Endothelial cell of coronary artery (primary cell): ENCODE data around the gene RXRB. TPM values are rescaled to one million over a fixed set of nuclear protein-coding genes. Genes with fewer than 3 reads are reported as not detected.

ENCODE experiments used
- total RNA-seq: library from RNA; depleted of rRNA; stranded (reverse); fragments of >200 nt; gene quantifications from 2 replicates; pipeline ENCODE4 v1.2.3, GENCODE V29; 2014

RXRB gene
- total RNA-seq: 18.3 and 20.6 TPM in 2 replicates

GRCh38 chr6:33200219-33201146, at the start of gene RXRB, which contains the start of gene SLC39A7:
Gene RXRB (minus strand): TSS chr6:33200665. CDS start chr6:33200476, 189 bp downstream.
Gene SLC39A7 (plus strand): TSS chr6:33200867. CDS start chr6:33201246, 379 bp downstream.

GRCh38 chr6:33208091-33208967, 7.9 kb upstream of the RXRB start, which contains the start of gene RING1:
Gene RING1 (plus strand): TSS chr6:33208500. CDS start chr6:33208823, 323 bp downstream.

GRCh38 chr6:33204415-33205190, 4.1 kb upstream of the RXRB start, which contains the start of gene HSD17B8:
Gene HSD17B8 (plus strand): TSS chr6:33204655. CDS start chr6:33204669, 14 bp downstream.

GRCh38 chr6:33192105-33192646, 8.3 kb downstream of the RXRB start, which contains the start of gene COL11A2:
Gene COL11A2 (minus strand): TSS chr6:33192467. CDS start chr6:33192240, 227 bp downstream.

Other genes with a start within 250 kb of the RXRB start
- gene HLA-DMA, start 247.6 kb downstream of the RXRB start, total RNA-seq: 0.27 and 0.75 TPM in 2 replicates
- gene BRD2, start 232.1 kb downstream of the RXRB start, total RNA-seq: 48.0 and 63.6 TPM in 2 replicates
- under 0.01 TPM in 1 of 2 replicates, not detected in the other for gene HLA-DOA, start 191.1 kb downstream of the RXRB start, total RNA-seq
- gene HLA-DPA1, start 127.0 kb downstream of the RXRB start, total RNA-seq: 1.9 and 3.5 TPM in 2 replicates
- gene HLA-DPB1, start 124.7 kb downstream of the RXRB start, total RNA-seq: 6.3 and 9.2 TPM in 2 replicates
- 0.09 and 0.19 TPM in 2 replicates for gene COL11A2, start 8.2 kb downstream of the RXRB start, total RNA-seq
- 108 and 126 TPM in 2 replicates for gene SLC39A7, start 202 bp upstream of the RXRB start, total RNA-seq
- 3.6 and 4.7 TPM in 2 replicates for gene HSD17B8, start 4.0 kb upstream of the RXRB start, total RNA-seq
- gene RING1, start 7.8 kb upstream of the RXRB start, total RNA-seq: 17.6 and 23.9 TPM in 2 replicates
- gene VPS52, start 71.2 kb upstream of the RXRB start, total RNA-seq: 30.0 and 35.5 TPM in 2 replicates
- gene RPS18, start 71.4 kb upstream of the RXRB start, total RNA-seq: 6,632 and 6,752 TPM in 2 replicates
- gene B3GALT4, start 76.5 kb upstream of the RXRB start, total RNA-seq: 2.1 and 3.3 TPM in 2 replicates
- 89.8 and 104 TPM in 2 replicates for gene WDR46, start 88.6 kb upstream of the RXRB start, total RNA-seq
- 47.1 and 52.0 TPM in 2 replicates for gene PFDN6, start 88.9 kb upstream of the RXRB start, total RNA-seq
- 34.2 and 41.3 TPM in 2 replicates for gene RGL2, start 98.3 kb upstream of the RXRB start, total RNA-seq
- 33.2 and 55.3 TPM in 2 replicates for gene TAPBP, start 113.4 kb upstream of the RXRB start, total RNA-seq
- 11.2 and 18.4 TPM in 2 replicates for gene ZBTB22, start 117.1 kb upstream of the RXRB start, total RNA-seq
- 54.9 and 68.0 TPM in 2 replicates for gene DAXX, start 122.3 kb upstream of the RXRB start, total RNA-seq
- gene KIFC1, start 191.2 kb upstream of the RXRB start, total RNA-seq: 8.0 and 25.3 TPM in 2 replicates
- 7.6 and 12.4 TPM in 2 replicates for gene PHF1, start 210.3 kb upstream of the RXRB start, total RNA-seq
- gene CUTA, start 217.4 kb upstream of the RXRB start, total RNA-seq: 46.1 and 59.4 TPM in 2 replicates
- 1.6 and 2.2 TPM in 2 replicates for gene SYNGAP1, start 219.4 kb upstream of the RXRB start, total RNA-seq